ENCODE measurements around the gene LRRC45.

The LRRC45 gene

GRCh38 chr17:82053556-82054263 lies 30.6 kb downstream of the LRRC45 start:
- DNase-seq = no peak

- no peak for DNase-seq
Observed at GRCh38 chr17:82054351-82055022, 31.4 kb downstream of the LRRC45 start.

- no peak for DNase-seq
Observed at GRCh38 chr17:82055023-82055964, 32.2 kb downstream of the LRRC45 start.

- DNase-seq = no peak
Observed at GRCh38 chr17:82055965-82056728, 33.0 kb downstream of the LRRC45 start.

- no peak for DNase-seq
Observed at GRCh38 chr17:82056729-82057621, 33.9 kb downstream of the LRRC45 start.

- no peak for DNase-seq
Observed at GRCh38 chr17:82058230-82058854, 35.2 kb downstream of the LRRC45 start.

- DNase-seq = no peak
Observed at GRCh38 chr17:82058855-82059249, 35.7 kb downstream of the LRRC45 start.

GRCh38 chr17:82059272-82060000 lies 36.3 kb downstream of the LRRC45 start:
- DNase-seq = no peak

GRCh38 chr17:82060001-82060380 lies 36.9 kb downstream of the LRRC45 start:
- no peak for DNase-seq

GRCh38 chr17:82060614-82061013 lies 37.5 kb downstream of the LRRC45 start:
- DNase-seq = no peak

- DNase-seq = no peak
Observed at GRCh38 chr17:82061047-82061925, 38.2 kb downstream of the LRRC45 start.

- no peak for DNase-seq
Observed at GRCh38 chr17:82062076-82062983, 39.2 kb downstream of the LRRC45 start.

- DNase-seq = no peak
Observed at GRCh38 chr17:82062984-82063368, 39.9 kb downstream of the LRRC45 start.

GRCh38 chr17:82063424-82064415 lies 40.6 kb downstream of the LRRC45 start:
- DNase-seq = no peak

GRCh38 chr17:82064433-82065192 lies 41.5 kb downstream of the LRRC45 start:
- DNase-seq = no peak

GRCh38 chr17:82065193-82065637 lies 42.1 kb downstream of the LRRC45 start:
- no peak for DNase-seq
